Fibroblast of villous mesenchyme (primary cell): ENCODE data around the gene CARD16. TPM values are rescaled to one million over a fixed set of nuclear protein-coding genes. Genes with fewer than 3 reads are reported as not detected.

Experiments used
- DNase-seq: peaks from one replicate; pipeline ENCODE4 v3.0.0-alpha.2; 2010; ENCODE audit warnings: low read depth
- H3K4me3 ChIP-seq: 2 replicates; pipeline ENCODE4 v1.5.1; 2011; ENCODE audit warnings: low read depth, mild to moderate bottlenecking, low read length
- CTCF ChIP-seq: IDR thresholded peaks from 2 replicates; pipeline ENCODE4 v1.5.1; 2012; ENCODE audit warnings: low read depth, mild to moderate bottlenecking, low read length; ENCODE audit not compliant: insufficient read depth
- total RNA-seq: library from RNA; depleted of rRNA; stranded (reverse); fragments of >200 nt; gene quantifications from 2 replicates; pipeline ENCODE4 v1.2.3, GENCODE V29; 2012

The CARD16 gene
- total RNA-seq, 1 donor = 30.7 TPM

- no peak overlapping the region for H3K4me3 ChIP-seq
- no peak for DNase-seq
- TF ChIP-seq CTCF = no peak
These were observed 53.1 kb downstream of the CARD16 start for GRCh38 chr11:104991994-104992393.

Other genes starting within 250 kb of the CARD16 start
- gene CASP12, start 146.9 kb downstream of the CARD16 start, total RNA-seq = 0.43 TPM in 1 of 2 replicates, not detected in the other
- gene CASP4, start 76.8 kb downstream of the CARD16 start, total RNA-seq = 87.0 and 133 TPM in 2 replicates
- gene CASP5, start 22.2 kb downstream of the CARD16 start, total RNA-seq = 0.43 TPM in 1 of 2 replicates, not detected in the other
- 31.1 and 37.4 TPM in 2 replicates for gene CASP1, start 10.2 kb downstream of the CARD16 start, total RNA-seq
- under 0.01 and 2.9 TPM in 2 replicates for gene CARD18, start 94.4 kb upstream of the CARD16 start, total RNA-seq